ENCODE measurements around the gene NCKAP5.

Gene NCKAP5

DNA sequence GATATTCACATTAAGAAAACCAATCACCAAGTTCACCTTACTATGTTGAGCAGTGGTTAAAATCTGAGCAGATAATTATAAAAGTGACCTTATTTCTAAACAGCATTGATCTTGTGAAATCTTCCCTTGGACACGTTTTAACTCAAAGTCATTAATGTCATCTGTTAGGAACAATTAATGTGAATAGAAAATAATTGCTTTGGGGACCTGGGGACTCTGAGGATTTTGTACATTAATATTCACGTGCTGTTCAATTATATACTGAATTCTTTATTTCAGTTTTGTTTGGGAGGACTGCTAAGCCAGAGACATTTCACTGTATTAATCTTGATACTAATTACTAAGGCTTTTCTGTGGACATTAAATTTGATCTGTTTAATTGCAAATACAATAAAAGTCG lies 771.2 kb downstream of the NCKAP5 start:
- no peak for DNase-seq (ENCODE audit: low spot score)

DNA sequence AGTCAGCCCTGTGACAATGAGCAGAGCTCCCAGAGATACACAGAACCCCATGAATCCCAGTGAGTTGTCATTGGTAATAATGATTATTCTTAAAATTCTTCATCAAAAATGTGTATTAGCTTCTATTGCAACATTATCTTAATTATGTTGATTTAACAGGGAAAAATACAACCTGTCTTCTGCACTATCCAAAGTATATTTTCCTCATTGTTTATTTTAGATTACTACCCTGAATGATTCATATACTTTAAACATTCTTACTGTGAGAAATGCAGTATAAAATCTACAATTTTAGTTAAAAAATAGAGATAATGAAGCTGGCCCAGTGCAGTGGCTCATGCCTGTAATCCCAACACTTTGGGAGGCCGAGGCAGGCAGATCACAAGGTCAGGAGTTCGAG lies 773.0 kb downstream of the NCKAP5 start:
- no peak for DNase-seq (ENCODE audit: low spot score)

DNA sequence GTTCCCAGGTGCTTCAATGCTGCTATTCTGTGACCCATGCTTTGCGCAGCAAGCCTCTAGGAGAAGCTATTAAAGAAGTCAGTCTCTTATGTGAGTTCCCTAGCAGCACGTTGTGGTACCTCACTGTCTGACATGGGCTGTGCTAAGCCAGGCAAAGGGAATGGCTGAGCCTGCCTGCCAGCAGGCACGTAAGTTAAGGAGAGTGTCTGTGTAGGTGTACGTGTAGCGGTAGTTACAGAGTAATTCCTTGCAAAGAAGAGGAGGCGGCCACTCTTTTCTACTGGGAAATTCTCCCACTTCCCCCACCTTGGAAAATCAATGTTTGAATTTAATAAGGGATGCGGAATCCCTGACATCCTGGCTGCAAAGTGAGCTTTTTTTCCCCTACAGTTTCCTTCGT lies 774.7 kb downstream of the NCKAP5 start:
- no peak for DNase-seq (ENCODE audit: low spot score)

DNA sequence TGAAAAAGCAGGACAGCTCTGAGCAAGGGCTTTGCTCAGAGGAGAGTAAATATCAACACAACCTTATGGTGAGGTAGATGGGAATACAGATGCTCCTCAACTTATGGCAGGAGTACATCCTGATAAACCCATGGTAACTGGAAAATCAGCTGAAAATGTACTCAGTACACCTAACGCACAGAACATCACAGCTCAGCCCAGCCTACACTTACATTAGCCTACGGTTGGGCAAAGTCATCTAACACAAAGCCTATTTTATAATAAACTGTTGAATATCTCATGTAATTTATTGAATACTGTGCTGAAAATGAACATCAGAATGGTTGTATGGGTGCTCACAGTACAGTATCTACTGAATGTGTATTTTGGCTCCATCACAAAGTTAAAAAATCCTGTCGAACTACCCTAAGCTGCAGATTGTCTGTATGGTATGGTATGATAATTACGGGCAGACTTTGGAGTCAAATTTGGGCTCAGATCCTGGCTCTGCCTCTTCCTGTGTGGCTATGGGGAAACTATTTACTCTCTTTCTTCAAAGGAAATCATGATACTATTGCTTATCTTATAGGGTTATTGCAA lies 778.0 kb downstream of the NCKAP5 start:
- no peak for DNase-seq (ENCODE audit: low spot score)

DNA sequence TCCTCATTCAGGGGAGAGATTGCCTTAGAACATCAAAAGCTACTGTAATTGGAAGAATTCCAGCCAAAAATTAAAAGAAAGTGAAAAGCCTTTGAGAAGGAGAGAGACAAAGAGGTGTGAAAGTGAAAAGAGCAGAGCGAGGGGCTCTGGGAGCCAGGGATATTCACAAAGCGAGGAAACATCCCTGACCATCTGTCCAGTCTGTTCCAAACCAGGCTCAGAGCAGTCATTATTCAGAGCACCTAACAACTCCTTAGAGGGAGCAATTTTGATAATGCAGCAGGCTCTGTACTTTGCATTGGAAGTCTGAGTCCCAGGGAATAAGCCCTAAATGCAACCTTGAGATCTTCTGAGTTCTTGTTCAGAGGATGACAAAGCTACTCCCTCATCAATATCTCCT lies 779.2 kb downstream of the NCKAP5 start:
- DNase-seq (ENCODE audit: low spot score) = no peak

DNA sequence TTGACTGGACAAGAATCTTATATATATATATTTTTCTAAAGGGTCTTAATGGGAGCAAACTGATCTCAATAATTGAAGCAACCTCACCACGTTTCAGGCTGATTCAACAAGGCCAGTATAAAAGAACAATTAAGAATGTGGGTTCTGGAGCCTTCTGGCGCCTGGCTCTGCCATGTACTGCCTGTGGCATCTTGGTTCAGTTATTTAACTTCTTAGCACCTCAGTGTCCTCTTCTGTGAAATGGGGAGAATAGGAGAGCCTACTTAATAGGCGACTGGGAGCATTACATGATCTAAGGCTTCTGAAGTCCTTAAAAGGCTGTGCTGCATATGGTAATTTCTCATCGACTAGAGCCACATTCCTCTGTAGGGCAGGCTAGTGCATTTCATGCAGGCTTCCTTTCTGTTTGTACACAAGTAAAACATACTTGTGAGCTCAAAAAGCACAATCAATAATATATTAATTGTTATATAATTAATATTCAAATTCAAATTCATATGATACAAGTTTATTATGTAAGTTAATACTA lies 779.9 kb downstream of the NCKAP5 start:
- DNase-seq (ENCODE audit: low spot score) = no peak

DNA sequence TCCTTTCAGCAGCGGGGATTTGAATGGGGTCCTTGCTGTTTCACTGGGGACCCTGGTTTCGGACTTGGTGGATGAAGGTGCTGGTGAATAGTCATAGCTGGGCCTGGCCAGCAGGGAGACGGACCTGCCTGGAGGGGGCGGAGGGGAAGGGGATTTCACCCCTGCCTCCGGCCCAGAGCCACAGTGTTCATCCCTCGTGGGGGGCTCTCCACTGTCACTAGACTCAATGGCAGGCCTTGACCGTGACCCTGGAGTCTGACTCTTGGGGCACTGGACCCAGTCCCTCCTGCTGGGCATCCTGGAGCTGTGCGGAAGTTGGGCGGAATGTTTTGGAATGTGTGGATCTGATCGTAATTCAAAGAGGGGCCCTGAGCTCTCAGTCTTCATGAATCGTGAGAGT lies 784.4 kb downstream of the NCKAP5 start:
- no peak for DNase-seq (ENCODE audit: low spot score)

DNA sequence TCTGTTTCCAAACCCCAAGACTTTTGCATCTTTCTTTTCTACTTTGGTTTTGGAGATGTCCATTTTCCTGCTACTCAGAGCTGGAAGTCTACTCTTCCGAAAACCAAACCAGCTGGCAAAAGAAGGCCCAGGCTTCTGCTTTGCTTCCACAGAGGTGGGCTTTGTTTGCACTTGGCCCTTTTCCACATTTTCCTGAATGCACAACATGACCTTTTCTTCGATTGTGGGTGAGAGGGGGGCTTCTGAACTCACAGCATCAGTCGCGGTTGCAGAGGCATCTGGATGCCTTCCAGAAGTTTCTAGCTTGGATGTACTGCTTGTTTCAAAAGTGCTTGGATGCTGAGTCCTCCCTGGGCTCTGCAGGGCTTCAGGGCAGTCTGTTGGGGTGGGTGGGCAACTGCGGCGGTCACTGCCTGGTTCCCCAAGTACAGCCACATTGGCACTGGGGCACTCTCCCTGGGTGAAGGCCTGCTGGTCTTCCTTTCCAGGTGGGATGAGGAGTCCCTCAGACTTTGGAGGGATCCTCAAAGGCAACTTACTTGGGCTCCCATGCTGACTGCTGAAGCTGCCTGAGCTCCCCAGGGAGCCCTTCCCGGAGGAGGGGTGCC lies 786.0 kb downstream of the NCKAP5 start:
- no peak for DNase-seq (ENCODE audit: low spot score)

DNA sequence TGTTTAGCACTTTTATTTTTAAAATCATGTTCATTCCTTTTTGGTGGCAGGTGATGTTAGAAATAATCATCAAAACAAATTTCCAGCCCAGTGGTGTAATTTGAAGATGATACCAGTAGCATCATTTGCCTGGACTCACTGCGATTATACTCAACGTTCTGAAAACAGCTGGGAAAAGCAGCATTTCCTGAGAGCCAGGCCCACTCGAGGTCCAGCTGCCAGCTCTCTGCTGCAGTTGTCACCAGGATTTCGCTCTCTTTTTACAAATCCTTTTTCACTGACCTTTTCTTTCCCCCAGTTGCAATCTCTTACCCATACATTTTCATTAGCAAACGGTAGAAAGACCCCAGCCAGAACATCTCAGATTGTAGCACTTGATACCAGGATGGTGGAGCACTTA lies 787.6 kb downstream of the NCKAP5 start:
- no peak for DNase-seq (ENCODE audit: low spot score)

DNA sequence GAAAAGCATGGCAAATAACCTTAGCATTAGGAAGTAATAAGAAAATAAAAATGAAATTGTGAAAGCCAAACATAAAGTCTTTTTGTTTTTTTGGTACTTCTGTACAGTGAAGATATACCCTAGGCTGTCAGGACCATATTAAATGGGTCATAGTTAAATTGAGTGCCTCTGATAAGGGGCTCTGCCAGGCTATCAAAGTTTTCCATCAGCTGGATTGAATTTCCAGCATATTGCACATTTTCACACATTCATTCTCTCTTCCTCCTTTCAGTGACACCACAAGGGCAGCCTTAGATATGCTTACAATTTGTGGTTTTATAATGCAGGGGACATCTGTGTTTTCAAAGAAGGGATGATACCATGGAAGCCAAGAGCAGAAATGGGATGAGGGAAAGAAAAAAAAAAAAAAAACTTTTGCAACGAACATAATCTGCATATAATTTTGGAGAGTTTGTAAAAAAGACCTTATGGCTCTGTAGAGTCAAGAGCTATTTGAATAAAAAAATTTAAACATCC lies 789.0 kb downstream of the NCKAP5 start:
- DNase-seq (ENCODE audit: low spot score) = no peak

DNA sequence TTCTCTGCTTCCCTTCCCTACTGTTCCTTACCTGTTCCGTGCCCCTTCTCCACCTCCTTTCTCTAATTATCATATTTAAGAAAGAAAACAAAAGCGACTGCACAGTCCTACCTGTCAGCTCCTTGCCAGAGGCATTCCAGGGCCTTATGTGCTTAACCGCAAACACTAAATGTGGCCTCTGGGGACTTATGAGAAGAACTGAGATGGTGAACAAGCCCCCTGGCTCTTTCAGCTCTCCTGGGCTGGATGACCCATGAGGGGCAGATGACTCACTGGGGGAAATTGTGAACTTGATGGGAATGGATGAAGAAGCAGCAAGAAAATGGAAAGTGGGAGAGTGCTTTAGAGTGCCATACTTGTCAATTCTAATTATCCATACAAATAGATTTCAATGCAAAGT lies 792.0 kb downstream of the NCKAP5 start:
- DNase-seq (ENCODE audit: low spot score) = no peak

DNA sequence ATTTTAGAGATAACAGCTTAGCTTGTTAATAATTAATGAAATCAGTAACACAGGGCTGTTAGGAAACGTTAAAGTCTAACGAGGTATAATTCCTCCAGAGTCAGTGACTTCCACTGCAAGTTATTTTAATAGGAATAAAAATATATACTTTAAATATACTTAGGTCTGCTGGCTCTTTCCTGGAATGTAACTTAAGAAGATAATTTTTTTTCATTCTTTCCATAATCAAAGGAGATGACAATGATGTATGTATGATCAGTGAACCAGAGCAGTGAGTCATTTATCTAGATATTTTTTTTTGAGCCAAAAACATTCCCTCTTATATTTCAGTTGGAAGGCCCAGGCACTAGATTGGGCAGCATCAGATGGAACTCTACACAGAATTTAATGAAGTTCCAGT lies 794.1 kb downstream of the NCKAP5 start:
- DNase-seq (ENCODE audit: low spot score) = no peak

DNA sequence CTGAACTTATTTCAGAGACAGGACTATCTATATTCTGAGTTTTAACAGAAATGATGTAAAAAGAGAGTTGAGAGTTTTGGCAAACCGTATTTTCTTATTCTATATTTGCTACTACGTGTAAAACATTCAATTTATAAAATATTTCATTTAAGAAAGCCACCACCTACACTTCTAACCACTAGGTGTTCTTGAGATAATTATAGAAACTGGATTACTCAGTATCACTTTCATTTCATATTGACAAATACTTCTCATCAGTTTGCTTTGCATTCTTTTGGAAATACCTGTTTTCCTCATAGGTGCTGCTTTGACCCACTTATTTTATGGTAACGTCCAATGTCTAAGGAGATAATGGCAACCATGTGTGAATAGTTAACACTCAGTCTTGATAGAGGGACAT lies 794.9 kb downstream of the NCKAP5 start:
- no peak for DNase-seq (ENCODE audit: low spot score)

DNA sequence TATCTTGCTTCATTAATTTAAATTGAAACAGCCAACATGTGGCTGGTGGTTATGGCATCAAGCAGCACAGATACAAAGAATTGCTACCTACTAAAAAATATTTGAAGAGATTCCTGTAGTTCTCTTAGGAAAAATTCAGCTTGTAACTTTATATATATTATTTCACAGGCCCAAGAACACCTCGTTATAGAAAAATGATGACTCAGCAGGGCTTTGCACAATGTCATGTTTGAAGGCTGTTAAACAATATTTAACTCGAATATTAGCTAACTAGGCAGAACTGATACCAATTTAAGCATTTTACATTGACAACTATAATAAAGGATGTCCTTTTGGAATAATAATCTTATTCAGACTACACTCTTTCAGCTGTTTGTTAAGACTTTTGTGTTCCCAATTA lies 795.9 kb downstream of the NCKAP5 start:
- no peak for DNase-seq (ENCODE audit: low spot score)

DNA sequence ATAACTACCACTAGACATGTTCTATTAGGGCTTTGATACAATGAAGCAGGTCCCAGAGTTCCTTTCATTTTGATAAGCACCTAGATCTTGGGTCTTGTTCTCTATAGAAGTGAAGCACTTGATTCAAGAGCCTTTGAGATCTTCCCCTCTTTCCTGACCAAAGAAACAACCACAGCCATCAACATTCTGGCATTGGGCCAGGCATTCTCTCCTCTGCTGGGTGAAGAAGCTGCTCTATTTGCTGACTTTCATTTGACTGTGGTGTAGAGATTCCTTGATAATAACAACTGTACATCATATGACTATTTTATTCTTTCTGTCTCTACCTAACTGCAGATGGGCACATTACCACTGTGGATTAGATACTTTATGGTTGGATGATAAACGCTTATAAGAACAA lies 801.7 kb downstream of the NCKAP5 start:
- no peak for DNase-seq (ENCODE audit: low spot score)

DNA sequence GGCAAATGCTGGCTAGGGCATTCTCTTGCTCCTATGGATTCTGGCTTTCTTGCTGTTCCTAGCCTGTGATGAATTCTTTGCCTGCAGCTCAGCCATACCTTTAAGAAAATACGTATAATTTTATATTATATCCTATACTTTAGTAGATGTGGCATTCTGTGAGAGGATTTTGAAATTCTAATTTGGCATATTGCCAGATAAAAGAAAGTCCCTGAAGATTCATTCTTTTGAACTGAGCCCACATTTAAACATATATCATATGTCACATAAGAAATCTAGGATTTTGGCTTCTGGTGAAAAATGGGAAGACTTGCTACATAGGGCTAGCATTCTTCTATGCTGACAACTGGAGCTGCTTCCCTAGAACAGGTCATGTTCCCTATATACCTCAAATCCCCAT lies 806.8 kb downstream of the NCKAP5 start:
- DNase-seq (ENCODE audit: low spot score) = no peak

DNA sequence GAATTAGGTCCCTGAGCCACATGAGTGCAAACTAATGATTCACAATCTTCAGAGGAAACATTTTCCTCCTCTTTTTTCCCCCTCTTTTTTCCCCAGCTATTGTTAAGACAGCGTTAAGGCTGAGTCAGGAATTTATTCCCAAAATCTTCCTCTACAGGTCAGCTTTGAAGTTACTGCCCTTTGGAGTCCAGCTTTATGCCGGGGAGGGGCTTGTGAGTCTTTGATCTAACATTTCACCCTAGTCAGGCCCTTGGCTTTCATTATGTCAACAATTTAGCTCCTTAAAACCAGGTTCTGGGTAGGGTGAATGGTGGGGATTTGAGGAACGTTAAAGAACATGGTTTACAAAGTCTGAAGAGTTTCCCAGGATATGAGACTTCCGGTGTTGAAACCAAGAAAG lies 807.3 kb downstream of the NCKAP5 start:
- DNase-seq (ENCODE audit: low spot score) = no peak

DNA sequence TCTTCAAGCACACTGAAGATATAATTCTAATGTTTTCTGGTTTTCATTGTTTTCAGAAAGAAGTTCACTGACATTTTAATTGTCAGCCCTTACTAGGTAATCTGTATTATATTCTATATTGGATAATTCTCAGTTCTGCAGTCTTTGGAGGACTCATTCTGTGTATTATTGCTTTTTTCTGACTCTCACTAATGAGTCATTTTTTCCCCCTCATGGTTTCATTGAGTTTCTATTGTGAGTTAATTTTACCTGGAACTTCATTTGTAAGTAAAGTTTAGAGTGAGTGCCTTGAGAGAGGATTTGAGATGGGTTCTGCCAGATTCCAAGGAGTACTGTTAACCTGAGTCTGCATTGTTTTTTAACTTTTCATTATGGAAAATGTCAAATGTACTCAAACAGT lies 807.9 kb downstream of the NCKAP5 start:
- DNase-seq (ENCODE audit: low spot score) = no peak

DNA sequence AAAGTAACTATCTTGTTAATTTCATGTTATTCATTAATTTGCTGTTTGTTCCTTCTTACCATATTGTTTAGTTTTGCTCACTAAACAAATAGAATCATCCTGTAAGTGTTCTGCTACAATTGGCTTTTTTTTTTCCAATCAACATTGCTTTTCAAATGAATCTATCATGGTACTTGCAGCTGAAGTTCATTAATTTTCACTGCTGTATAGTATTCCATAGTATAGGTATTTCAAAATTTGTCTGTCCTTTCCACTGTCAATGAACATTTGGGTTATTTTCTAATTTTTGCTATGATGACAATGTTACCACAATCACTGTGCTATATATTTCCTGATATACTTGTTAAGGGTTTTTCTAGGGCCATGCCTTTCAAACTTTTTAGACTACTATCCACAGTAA lies 809.3 kb downstream of the NCKAP5 start:
- no peak for DNase-seq (ENCODE audit: low spot score)

DNA sequence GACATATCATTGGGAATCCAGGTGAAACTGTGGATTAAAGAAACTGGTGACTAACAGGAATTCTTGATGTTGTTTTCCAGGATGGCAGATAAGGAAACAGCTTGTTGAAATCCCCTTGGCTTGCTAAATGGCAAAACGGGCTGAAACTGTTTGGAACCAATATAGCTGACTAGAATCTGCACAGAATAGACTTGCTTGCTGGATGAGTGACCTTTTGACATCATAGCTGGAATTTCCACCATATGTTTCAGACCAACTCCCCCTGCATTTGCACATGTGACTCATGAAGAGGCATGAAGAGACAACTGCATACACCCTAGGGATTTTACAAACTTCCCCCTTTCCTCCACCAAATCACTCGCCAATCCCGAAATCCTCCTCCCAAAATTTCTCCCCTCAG lies 810.6 kb downstream of the NCKAP5 start:
- no peak for DNase-seq (ENCODE audit: low spot score)

DNA sequence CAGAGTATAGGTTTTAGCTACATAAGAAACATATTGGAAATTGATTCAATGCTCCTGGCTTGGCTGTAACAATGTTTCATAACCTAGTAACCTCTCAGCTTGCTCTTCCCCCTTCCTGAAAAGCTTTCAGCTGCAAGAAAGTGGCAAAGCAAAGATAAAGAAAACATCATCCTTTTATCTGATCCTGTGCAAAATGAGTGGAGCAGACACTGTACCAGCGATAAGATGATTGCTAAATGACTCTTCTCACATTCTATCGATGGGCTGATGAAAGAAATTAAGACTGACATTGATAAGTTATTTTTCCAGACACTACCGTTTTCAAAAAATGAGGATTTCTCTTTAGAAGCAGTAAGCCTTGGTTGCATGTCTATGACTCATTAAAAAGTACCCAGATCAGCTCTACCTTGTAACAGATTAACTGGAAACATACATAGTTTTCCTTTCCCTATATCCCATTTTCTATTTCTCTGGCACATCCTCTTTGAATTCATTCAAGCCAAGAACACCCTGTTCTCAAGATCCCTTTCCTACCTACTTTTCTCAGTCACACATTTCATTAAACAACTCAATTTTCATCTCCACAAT lies 811.2 kb downstream of the NCKAP5 start:
- DNase-seq (ENCODE audit: low spot score) = peak; percentile 5

DNA sequence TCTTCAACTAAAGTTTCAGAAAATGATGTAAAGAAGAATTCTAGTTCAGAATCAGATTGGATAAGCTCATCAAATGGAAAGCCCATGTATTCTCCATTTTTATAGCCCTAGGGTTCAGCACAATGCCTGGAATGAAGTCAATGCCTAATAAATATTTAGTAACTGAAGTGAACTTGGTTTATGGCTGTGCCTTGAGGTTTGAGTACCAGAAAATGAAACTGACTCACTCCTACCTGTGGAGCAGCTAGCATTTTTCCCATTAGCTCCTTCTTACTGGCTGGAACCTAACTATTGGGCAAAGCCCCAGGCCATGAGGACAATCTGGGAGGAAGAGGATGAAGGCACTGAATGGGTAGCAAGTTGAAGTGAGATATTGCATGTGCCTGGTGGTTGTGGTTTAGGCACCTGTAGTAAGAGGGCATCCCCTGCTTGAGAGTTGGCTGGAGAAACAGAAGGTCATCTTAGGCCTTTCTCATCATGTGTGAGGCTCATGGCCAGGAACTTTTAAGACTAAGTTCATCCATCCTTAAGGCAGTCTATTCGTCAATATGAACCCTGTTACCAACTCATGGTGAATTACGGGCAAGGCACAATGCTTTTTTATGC lies 813.3 kb downstream of the NCKAP5 start:
- DNase-seq (ENCODE audit: low spot score) = no peak

DNA sequence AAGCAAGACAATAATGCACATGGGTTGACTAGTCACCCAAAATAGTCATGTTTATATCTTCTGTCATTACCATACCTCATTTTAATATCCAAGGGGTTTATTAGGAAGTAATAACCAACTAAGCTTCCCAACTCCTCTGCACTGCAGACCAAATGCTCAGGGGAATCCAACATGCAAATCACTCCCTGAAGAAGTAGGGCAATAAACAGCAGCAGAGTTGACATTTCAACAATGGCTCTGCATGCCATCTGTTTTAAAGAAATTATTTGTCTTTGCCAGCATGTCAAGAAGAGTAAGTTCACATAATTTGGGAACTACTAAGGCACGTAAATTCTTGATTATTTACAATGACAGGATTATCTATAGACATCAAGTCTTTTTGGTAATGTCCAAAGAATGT lies 813.9 kb downstream of the NCKAP5 start:
- no peak for DNase-seq (ENCODE audit: low spot score)

Measured in SW480 (cell line).